Spleen (tissue), 11 donors: Measurements from ENCODE around the gene EPOP. TPM values are rescaled to one million over a fixed set of nuclear protein-coding genes. Genes with fewer than 3 reads are reported as not detected.

ENCODE experiments used
- DNase-seq: peaks from one replicate; pipeline ENCODE4 v3.0.0-alpha.2; 2020
- H3K27ac ChIP-seq, 8 donors: fragments of 200-600 bp; sonication (generic) in 7 of 8; 1 replicate in 4 of 8; 2 replicates in 4 of 8; pipeline versions ENCODE4 v1.5.0 to v1.8.0; 2016 to 2021; ENCODE audit warnings: inconsistent platforms in 4 of 8, mild to moderate bottlenecking in 4 of 8, moderate library complexity in 1 of 8
- H3K27me3 ChIP-seq, 7 donors: fragments of 200-600 bp; sonication (generic) in 6 of 7; replicated peaks in 1 of 7; 1 replicate in 4 of 7; 2 replicates in 3 of 7; pipeline versions ENCODE4 v1.5.0 to v1.8.0; 2016 to 2021; ENCODE audit warnings: inconsistent platforms in 3 of 7, mild to moderate bottlenecking in 1 of 7
- H3K36me3 ChIP-seq, 6 donors: fragments of 200-600 bp; sonication (generic) in 5 of 6; 1 replicate in 4 of 6; 2 replicates in 2 of 6; pipeline versions ENCODE4 v1.5.0 to v1.8.0; 2016 to 2021; ENCODE audit warnings: inconsistent platforms in 2 of 6
- H3K4me1 ChIP-seq, 6 donors: fragments of 200-600 bp; sonication (generic) in 5 of 6; 1 replicate in 3 of 6; 2 replicates in 3 of 6; pipeline versions ENCODE4 v1.5.0 to v1.8.0; 2016 to 2021; ENCODE audit warnings: inconsistent platforms in 3 of 6
- H3K4me3 ChIP-seq, 8 donors: fragments of 200-600 bp; sonication (generic) in 7 of 8; 1 replicate in 4 of 8; 2 replicates in 4 of 8; pipeline versions ENCODE4 v1.5.0 to v1.8.0; 2016 to 2021; ENCODE audit warnings: inconsistent platforms in 4 of 8, mild to moderate bottlenecking in 4 of 8, moderate library complexity in 2 of 8
- H3K9me3 ChIP-seq, 8 donors: fragments of 200-600 bp; sonication (generic) in 7 of 8; 1 replicate in 4 of 8; 2 replicates in 4 of 8; pipeline versions ENCODE4 v1.5.0 to v1.8.0; 2016 to 2021; ENCODE audit warnings: inconsistent platforms in 4 of 8
- POLR2A ChIP-seq, 3 donors: fragments of 450-650 bp; IDR thresholded peaks; one replicate each; pipeline ENCODE4 v1.5.1; 2017; ENCODE audit warnings: antibody characterized with exemption in 3 of 3, mild to moderate bottlenecking in 1 of 3
- POLR2AphosphoS5 ChIP-seq, 3 donors: sonication (generic); formaldehyde crosslinking; IDR thresholded peaks; one replicate each; pipeline ENCODE4 v1.5.1; 2017; ENCODE audit warnings: antibody characterized with exemption in 3 of 3
- WGBS, 5 donors: extraction: QIAGEN DNeasy Blood & Tissue Kit in 3 of 5; methylation state at CpG; one replicate each; pipeline versions ENCODE4 v1.1.5 to v1.1.7; 2013 to 2018; 5-methylcytosine and 5-hydroxymethylcytosine counted together
- intact Hi-C: fragments of 100-400 bp; cut with DNase I; formaldehyde crosslinking; loops from one replicate; pipeline ENCODE4 v1.15.0; 2023; ENCODE audit warnings: low total_unique reads
- polyA plus RNA-seq, 3 donors: library from polyadenylated mRNA; stranded (reverse); fragments of 200-250 nt; gene quantifications; one replicate each; pipeline ENCODE4 v1.2.1, GENCODE V29; 2013
- total RNA-seq, 7 donors: library from RNA; depleted of rRNA in 3 of 7; stranded (reverse); fragments of >200 nt in 3 of 7; fragmentation: NEBNext Ultra II Directional in 4 of 7; extraction: Animal tissue kit (Norgen Biotek cat#: 25700) in 4 of 7; gene quantifications; one replicate each; pipeline versions ENCODE4 v1.1.0 to v1.2.1, GENCODE V29; 2016 to 2021
- TF ChIP-seq, protein P1 (sequence below), 11 experiments: fragments of 200-600 bp in 7 of 11; fragments of 450-650 bp in 4 of 11; sonication (generic) in 4 of 11; IDR thresholded peaks in 8 of 11; conservative IDR thresholded peaks in 3 of 11; 1 replicate in 7 of 11; 2 replicates in 4 of 11; pipeline versions ENCODE4 v1.4.0 to v1.8.0; 2016 to 2021; ENCODE audit warnings: antibody characterized with exemption in 11 of 11, inconsistent platforms in 4 of 11, mild to moderate bottlenecking in 1 of 11
- donor health status: healthy with polysubstance abuse.
- donor health status: DM: no; HTN: no; CAD: no; lungs with moderate emphysema.
- donor health status: DM: no; HTN: no; CAD: no.
- donor health status: Bipolar disorder and iron deficiency.
- donor health status: healthy.
- donor health status: DM: no; HTN: no; CAD: no.
- donor health status: DM: yes; HTN: yes; CAD: no.

EPOP gene
- total and polyA plus RNA-seq, 10 donors: 0.51 to 6.4 (median 2.6) TPM

DNA sequence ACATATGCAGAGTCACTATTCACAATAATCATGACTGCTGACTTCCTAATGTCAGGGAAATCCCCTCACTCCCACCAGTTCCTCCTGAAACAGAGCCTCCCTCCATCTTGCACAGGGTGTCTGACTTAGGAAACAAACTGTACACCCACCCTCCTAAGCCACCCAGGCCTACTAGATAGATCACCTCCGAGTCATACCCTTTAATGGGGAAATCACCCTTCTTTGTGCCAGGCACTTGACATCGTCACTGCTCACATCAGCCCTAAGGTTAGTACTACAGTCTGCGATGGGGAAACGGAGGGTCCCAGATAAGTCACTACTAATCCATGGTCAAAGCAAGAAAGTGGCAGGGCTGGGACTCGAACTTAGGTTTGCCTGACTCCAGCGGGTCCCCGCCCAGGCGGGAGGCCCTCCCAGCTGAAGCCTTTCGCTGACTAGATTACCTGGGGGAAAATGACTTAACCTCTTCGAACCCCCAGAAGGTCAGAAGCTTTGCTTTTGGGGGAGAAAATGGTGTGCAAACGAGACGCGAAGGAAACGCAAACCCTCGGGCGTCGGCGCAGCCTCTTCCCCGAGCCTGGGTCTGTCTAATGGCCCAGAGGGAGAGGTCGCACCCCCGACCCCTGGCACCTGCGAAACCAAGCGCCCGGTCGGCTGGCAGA is 26.9 kb upstream of the EPOP start:
- Histone ChIP-seq H3K27ac (peak overlapping the region; percentile 96 to 99 (median 97)), H3K27me3 (peaks cover 0 to 8% (median 0%) of the 10 kb centered on the region in 7 donors), H3K9me3 (no peaks in the 10 kb centered on the region), H3K4me3 (peak overlapping the region; percentile 57 to 92 (median 81)), H3K4me1 (peaks cover 24 to 83% (median 54%) of the 10 kb centered on the region in 6 donors), H3K36me3 (no peaks in the 10 kb centered on the region)
- TF ChIP-seq POLR2AphosphoS5 (IDR thresholded peaks at IDR 0.05) (peak in 1 of 3 donors; percentile 11), POLR2A (IDR thresholded peaks at IDR 0.05) (no peak)
- TF ChIP-seq, protein P1, sequence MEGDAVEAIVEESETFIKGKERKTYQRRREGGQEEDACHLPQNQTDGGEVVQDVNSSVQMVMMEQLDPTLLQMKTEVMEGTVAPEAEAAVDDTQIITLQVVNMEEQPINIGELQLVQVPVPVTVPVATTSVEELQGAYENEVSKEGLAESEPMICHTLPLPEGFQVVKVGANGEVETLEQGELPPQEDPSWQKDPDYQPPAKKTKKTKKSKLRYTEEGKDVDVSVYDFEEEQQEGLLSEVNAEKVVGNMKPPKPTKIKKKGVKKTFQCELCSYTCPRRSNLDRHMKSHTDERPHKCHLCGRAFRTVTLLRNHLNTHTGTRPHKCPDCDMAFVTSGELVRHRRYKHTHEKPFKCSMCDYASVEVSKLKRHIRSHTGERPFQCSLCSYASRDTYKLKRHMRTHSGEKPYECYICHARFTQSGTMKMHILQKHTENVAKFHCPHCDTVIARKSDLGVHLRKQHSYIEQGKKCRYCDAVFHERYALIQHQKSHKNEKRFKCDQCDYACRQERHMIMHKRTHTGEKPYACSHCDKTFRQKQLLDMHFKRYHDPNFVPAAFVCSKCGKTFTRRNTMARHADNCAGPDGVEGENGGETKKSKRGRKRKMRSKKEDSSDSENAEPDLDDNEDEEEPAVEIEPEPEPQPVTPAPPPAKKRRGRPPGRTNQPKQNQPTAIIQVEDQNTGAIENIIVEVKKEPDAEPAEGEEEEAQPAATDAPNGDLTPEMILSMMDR (IDR thresholded peaks at IDR 0.05 in 8 of 11, conservative IDR thresholded peaks at IDR 0.05 in 3 of 11): no peak
- intact Hi-C loops: no loop called here
- 0 to 2% (median 2%) methylated on average over 20 to 25 of the region's 25 CpGs for WGBS, 5 donors
- DNase-seq: no peak

DNA sequence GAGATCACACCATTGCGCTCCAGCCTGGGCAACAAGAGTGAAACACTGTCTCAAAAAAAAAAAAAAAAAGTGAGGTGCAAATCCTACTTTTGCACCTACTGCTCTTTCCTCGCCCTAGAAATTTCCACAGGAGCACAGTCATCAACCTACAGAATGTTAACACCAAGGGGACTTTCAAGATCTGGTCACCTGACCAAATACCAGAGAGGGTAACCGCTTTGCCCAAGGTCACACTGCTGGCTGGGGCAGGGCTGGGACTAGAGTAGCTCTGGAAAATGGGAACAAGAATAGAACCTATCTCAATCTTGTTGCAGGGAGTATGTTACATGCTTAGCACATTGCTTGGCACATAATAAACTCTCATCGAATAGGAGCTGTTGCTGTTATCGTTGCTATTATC is 24.0 kb upstream of the EPOP start:
- H3K9me3 ChIP-seq: no peaks in the 10 kb centered on the region
- intact Hi-C loops: no loop called here
- peak overlapping the region in 6 of 8 donors; percentile 96 to 99 (median 98) for H3K27ac ChIP-seq
- peaks cover 23 to 92% (median 48%) of the 10 kb centered on the region in 6 donors for H3K4me1 ChIP-seq
- 73 to 90% (median 84%) methylated on average over 5 of the region's 5 CpGs for WGBS, 5 donors
- TF ChIP-seq POLR2AphosphoS5 (IDR thresholded peaks at IDR 0.05): no peak
- no peak for TF ChIP-seq POLR2A (IDR thresholded peaks at IDR 0.05)
- TF ChIP-seq, protein P1 (IDR thresholded peaks at IDR 0.05 in 8 of 11, conservative IDR thresholded peaks at IDR 0.05 in 3 of 11): no peak
- no peak overlapping the region for H3K4me3 ChIP-seq
- DNase-seq: no peak
- no peaks in the 10 kb centered on the region for H3K36me3 ChIP-seq
- no peaks in the 10 kb centered on the region for H3K27me3 ChIP-seq

DNA sequence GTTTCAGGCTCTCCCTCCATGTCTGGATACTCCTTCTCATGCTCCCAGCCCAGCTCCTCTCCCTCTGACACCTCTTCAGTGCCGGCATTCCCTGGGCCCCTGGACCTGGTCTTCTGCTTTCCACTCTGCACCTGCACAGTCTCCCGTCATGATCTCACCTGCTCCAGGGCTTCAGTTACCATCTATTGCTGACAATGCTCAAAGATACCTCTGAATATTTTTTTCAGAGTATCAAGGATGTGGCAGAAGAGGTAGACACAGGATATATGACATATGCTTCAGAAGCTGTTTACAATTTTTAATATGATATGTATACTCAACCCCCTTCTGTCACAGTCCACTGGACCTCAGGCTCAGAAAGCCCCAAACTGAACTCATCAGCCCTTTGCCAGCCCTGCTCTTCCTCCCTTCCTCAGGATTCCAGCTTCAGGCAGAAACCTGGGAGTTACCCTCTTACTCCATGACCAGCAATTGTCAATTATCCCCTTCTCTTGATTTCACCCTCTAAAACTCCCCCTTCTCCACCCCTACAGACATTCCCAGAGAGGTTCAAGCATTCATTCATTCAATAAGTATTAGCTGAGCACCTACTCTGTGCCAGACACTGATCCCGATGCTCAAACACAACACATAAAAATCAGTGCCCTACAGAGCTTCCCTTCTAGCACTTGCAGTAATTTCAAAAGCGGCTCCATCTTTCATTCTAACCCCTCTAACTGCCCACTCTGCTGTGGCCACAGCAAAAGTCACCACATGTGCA is 22.5 kb upstream of the EPOP start:
- no peaks in the 10 kb centered on the region for H3K27me3 ChIP-seq
- no peaks in the 10 kb centered on the region for H3K36me3 ChIP-seq
- WGBS, 5 donors: 86 to 94% (median 90%) methylated on average over 4 of the region's 4 CpGs
- H3K9me3 ChIP-seq: no peaks in the 10 kb centered on the region
- intact Hi-C loops: no loop called here
- H3K27ac ChIP-seq: peak overlapping the region in 3 of 8 donors; percentile 3 to 36 (median 11)
- peaks cover 23 to 87% (median 43%) of the 10 kb centered on the region in 6 donors for H3K4me1 ChIP-seq
- no peak for TF ChIP-seq POLR2AphosphoS5 (IDR thresholded peaks at IDR 0.05)
- TF ChIP-seq POLR2A (IDR thresholded peaks at IDR 0.05): no peak
- TF ChIP-seq, protein P1 (IDR thresholded peaks at IDR 0.05 in 8 of 11, conservative IDR thresholded peaks at IDR 0.05 in 3 of 11): no peak
- no peak overlapping the region for H3K4me3 ChIP-seq
- no peak for DNase-seq
